Fibroblast of villous mesenchyme (primary cell): ENCODE data around the gene CFAP97D1. TPM values are rescaled to one million over a fixed set of nuclear protein-coding genes. Genes with fewer than 3 reads are reported as not detected.

Source experiments
- DNase-seq: peaks from one replicate; pipeline ENCODE4 v3.0.0-alpha.2; 2010; ENCODE audit warnings: low read depth
- H3K4me3 ChIP-seq: 2 replicates; pipeline ENCODE4 v1.5.1; 2011; ENCODE audit warnings: low read depth, mild to moderate bottlenecking, low read length
- total RNA-seq: library from RNA; depleted of rRNA; stranded (reverse); fragments of >200 nt; gene quantifications from 2 replicates; pipeline ENCODE4 v1.2.3, GENCODE V29; 2012
- TF ChIP-seq, protein P1 (sequence below): IDR thresholded peaks from 2 replicates; pipeline ENCODE4 v1.5.1; 2012; ENCODE audit warnings: low read depth, mild to moderate bottlenecking, low read length; ENCODE audit not compliant: insufficient read depth

The CFAP97D1 gene
- total RNA-seq, 1 donor = not detected

DNA sequence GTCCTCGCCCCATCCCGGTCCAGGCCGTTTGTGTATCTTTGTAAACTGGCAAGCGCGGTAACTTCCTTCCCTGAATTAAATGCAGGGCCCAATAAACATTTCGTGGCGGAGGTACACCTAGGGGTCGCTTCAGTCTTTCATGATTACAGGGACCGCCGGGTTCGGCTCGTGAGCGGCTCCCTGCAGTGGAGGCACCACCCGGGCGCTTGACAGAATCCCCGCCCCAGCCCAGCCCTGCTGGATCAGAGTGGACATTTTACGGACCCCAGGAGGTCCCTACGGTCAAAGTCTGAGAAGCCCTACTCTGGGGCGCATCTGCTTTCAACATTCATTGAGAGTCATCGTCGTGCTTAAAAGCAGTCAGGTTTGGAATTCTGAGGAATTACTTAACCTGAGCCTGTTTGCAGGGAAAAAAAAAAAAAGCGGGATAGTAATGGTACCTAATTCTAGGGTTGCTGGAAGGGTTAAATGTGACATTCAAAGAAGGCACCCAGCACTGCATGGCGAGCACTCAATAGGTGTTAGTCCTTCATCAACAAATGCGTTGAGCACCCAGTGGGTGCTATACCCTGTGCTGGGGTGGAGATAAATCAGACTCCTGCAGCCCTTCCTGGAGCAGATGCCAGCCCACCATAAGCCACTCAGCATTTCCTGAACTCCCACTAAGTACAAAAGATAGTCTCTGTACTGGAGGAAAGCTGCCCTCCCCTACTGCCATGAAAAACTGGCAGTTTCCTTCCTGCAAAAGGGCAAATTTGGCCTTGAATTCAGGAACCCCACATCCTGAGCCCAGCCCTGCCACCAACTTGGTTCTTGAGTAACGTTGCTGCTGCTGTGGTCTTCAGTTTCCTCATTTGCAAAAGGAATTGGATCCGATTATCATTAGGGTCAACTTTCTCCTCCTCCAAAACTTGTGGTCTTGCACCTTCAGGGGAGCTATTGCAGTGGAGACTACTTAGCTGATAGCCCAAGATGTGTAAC, 800 bp upstream of the CFAP97D1 start:
- H3K4me3 ChIP-seq = peak overlapping the region; percentile 85
- TF ChIP-seq, protein P1, sequence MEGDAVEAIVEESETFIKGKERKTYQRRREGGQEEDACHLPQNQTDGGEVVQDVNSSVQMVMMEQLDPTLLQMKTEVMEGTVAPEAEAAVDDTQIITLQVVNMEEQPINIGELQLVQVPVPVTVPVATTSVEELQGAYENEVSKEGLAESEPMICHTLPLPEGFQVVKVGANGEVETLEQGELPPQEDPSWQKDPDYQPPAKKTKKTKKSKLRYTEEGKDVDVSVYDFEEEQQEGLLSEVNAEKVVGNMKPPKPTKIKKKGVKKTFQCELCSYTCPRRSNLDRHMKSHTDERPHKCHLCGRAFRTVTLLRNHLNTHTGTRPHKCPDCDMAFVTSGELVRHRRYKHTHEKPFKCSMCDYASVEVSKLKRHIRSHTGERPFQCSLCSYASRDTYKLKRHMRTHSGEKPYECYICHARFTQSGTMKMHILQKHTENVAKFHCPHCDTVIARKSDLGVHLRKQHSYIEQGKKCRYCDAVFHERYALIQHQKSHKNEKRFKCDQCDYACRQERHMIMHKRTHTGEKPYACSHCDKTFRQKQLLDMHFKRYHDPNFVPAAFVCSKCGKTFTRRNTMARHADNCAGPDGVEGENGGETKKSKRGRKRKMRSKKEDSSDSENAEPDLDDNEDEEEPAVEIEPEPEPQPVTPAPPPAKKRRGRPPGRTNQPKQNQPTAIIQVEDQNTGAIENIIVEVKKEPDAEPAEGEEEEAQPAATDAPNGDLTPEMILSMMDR = peak; percentile 27
- peak; percentile 52 for DNase-seq

- TF ChIP-seq, protein P1 = no peak
- DNase-seq = no peak
These were observed 2.9 kb downstream of the CFAP97D1 start for GRCh38 chr17:43782913-43783680.

GRCh38 chr17:43784068-43784467, 3.8 kb downstream of the CFAP97D1 start:
- TF ChIP-seq, protein P1 = no peak
- DNase-seq = no peak
- H3K4me3 ChIP-seq = no peak overlapping the region

More at GRCh38 chr17:43782913-43783680, 2.9 kb downstream of the CFAP97D1 start:
- H3K4me3 ChIP-seq = no peak overlapping the region

GRCh38 chr17:43784628-43785101, 4.4 kb downstream of the CFAP97D1 start:
- no peak overlapping the region for H3K4me3 ChIP-seq
- TF ChIP-seq, protein P1 = no peak

GRCh38 chr17:43787728-43788127, 7.5 kb downstream of the CFAP97D1 start:
- H3K4me3 ChIP-seq = no peak overlapping the region
- no peak for DNase-seq
- TF ChIP-seq, protein P1 = no peak

More at GRCh38 chr17:43784628-43785101, 4.4 kb downstream of the CFAP97D1 start:
- DNase-seq = peak; percentile 47

- no peak for DNase-seq
- TF ChIP-seq, protein P1 = no peak
These were observed 8.3 kb downstream of the CFAP97D1 start for GRCh38 chr17:43788540-43788939.

More at GRCh38 chr17:43788540-43788939, 8.3 kb downstream of the CFAP97D1 start:
- no peak overlapping the region for H3K4me3 ChIP-seq
